Kidney epithelial cell (primary cell): Measurements from ENCODE around the gene NXPH2. TPM values are rescaled to one million over a fixed set of nuclear protein-coding genes. Genes with fewer than 3 reads are reported as not detected.

ENCODE experiments used
- DNase-seq: peaks from one replicate; pipeline ENCODE4 v3.0.0-alpha.2; 2010; ENCODE audit warnings: low read depth
- H3K27me3 ChIP-seq: 2 replicates; pipeline ENCODE4 v1.6.0; 2011; ENCODE audit warnings: low read length; ENCODE audit not compliant: control insufficient read depth, insufficient read depth
- H3K36me3 ChIP-seq: 2 replicates; pipeline ENCODE4 v1.5.1; 2011; ENCODE audit warnings: low read length; ENCODE audit not compliant: control insufficient read depth, insufficient read depth
- H3K4me3 ChIP-seq: 2 replicates; pipeline ENCODE4 v1.5.1; 2011; ENCODE audit warnings: low read depth, mild to moderate bottlenecking, control low read depth, low read length
- total RNA-seq: library from RNA; depleted of rRNA; stranded (reverse); fragments of >200 nt; gene quantifications from 2 replicates; pipeline ENCODE4 v1.2.3, GENCODE V29; 2015
- TF ChIP-seq, protein P1 (sequence below): IDR thresholded peaks from 2 replicates; pipeline ENCODE4 v1.5.1; 2011; ENCODE audit warnings: mild to moderate bottlenecking, moderate library complexity, low read length, control low read depth, inconsistent platforms; ENCODE audit not compliant: insufficient read depth, poor library complexity, severe bottlenecking

The NXPH2 gene
- not detected in 2 replicates for total RNA-seq

DNA sequence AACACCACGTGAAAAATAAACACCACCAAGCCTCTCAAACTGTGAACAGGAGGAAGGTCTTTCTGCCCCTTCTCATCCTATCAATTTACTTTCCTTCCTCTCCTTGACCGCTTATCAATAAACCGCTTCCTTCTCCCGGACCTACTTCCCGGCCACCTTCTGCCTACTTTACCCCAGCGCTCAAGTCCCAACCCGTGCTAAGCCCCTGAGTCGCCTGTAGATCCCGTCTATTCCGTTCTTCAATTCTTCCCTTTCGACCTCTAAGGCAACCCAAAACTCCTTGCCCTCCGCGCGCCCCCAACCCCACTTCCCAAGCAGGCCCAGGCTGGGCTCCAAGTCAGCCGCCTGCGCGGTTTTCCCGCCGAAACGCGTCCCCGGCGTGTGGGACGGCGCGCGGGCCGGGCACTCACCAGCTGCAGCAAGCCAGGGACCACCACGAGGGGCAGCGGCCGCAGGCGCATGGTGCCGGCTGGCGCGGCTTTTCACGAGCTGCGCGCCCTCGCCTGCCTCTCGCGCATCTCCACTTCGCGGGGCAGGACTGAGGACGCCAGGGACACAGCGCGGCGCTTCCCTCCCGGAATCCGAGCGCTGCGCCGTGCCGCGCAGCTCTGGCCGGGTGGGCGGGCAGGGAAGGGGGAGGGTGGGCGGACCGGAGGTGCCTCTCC lies at the start of gene NXPH2:
Gene NXPH2 (minus strand): TSS at position 610 of the 665 bp plus-strand sequence. CDS start 149 bp downstream, at position 461.
- no peak for DNase-seq
- H3K4me3 ChIP-seq: peak within 1 kb of the TSS; percentile 39
- TF ChIP-seq, protein P1, sequence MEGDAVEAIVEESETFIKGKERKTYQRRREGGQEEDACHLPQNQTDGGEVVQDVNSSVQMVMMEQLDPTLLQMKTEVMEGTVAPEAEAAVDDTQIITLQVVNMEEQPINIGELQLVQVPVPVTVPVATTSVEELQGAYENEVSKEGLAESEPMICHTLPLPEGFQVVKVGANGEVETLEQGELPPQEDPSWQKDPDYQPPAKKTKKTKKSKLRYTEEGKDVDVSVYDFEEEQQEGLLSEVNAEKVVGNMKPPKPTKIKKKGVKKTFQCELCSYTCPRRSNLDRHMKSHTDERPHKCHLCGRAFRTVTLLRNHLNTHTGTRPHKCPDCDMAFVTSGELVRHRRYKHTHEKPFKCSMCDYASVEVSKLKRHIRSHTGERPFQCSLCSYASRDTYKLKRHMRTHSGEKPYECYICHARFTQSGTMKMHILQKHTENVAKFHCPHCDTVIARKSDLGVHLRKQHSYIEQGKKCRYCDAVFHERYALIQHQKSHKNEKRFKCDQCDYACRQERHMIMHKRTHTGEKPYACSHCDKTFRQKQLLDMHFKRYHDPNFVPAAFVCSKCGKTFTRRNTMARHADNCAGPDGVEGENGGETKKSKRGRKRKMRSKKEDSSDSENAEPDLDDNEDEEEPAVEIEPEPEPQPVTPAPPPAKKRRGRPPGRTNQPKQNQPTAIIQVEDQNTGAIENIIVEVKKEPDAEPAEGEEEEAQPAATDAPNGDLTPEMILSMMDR: no peak
- H3K36me3 ChIP-seq: no peaks in the 10 kb centered on the region
- peaks cover 31% of the 10 kb centered on the region for H3K27me3 ChIP-seq

DNA sequence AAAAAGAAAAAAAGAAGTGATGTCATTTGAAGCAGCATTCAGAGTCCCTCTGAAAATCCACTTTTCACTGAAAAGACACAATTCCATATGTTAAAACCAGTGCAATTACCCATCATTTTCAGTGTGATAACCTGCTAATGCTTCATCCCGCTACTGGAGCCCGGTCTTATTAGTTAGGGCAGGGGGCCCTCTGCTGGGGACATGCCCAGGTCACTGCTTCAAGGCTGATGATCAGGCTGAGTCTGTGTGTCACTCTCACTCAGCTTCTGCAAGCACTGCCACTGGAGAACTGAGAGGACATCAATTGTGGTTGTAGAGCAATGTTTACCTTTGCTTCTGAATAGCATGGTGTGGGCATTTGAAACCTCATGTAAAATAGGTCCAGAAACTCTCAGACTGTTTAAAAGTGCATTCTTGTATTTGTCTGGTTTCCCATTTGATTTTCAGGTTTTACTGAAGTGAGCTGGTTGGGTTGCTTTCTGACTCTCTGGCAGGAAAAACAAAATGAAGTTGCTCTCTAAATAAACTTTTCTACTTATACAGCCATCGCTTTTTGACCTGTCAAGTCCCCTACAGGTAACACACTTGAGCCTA lies 49.2 kb upstream of the NXPH2 start:
- H3K36me3 ChIP-seq: no peaks in the 10 kb centered on the region
- H3K4me3 ChIP-seq: no peak overlapping the region
- no peak for DNase-seq
- H3K27me3 ChIP-seq: no peaks in the 10 kb centered on the region
- TF ChIP-seq, protein P1: peak; percentile 48

DNA sequence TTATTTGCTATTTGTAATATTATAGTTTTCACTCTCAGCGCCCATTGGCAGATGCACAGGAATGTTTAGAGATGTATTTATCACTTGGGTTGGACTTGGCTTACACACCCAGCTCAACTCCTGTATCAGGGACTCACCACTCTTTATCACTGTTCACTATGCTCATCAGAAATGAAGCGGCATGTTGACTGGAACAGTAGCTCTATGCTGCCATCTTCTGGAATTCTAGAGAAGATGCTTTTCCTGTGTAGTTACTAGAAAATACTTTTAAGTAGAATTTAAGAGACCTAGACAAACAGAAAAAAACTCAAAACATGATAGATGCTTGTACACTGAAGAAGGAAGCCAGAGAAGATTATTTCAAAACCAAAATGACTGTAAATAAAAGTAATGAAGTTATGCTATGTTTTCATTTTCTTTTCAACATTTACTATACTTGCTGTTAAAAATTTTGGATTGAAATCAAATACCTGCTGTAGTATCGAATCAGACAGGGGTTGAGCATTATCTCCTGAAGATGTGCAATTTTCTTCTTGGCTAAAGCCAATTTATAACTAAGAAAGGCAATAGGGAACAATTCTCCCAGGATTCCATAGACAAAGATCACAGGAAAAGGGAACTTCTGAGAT lies 47.4 kb upstream of the NXPH2 start:
- Histone ChIP-seq H3K36me3 (no peaks in the 10 kb centered on the region), H3K4me3 (no peak overlapping the region), H3K27me3 (no peaks in the 10 kb centered on the region)
- TF ChIP-seq, protein P1: peak; percentile 68
- DNase-seq: peak; percentile 21

DNA sequence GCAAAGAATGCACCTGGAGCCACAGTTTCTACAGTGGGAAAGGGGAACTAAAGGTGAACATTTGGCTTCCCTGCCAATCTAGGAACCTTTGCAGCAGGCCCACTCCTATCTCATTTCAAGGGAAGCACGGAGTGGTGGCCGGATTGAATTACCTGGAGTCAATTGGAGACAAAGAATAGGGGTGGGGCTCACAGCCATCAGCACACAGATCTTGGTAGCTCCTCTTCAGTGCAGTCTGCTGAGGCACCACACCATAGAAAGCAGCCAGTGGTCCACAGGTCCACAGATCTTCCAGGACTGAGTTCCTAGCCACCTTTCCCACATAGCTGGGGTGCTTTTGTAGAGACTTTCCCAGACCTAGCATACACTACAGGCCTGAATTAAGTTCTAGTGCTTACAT lies 43.5 kb upstream of the NXPH2 start:
- H3K36me3 ChIP-seq: no peaks in the 10 kb centered on the region
- no peak overlapping the region for H3K4me3 ChIP-seq
- DNase-seq: no peak
- TF ChIP-seq, protein P1: no peak
- no peaks in the 10 kb centered on the region for H3K27me3 ChIP-seq

DNA sequence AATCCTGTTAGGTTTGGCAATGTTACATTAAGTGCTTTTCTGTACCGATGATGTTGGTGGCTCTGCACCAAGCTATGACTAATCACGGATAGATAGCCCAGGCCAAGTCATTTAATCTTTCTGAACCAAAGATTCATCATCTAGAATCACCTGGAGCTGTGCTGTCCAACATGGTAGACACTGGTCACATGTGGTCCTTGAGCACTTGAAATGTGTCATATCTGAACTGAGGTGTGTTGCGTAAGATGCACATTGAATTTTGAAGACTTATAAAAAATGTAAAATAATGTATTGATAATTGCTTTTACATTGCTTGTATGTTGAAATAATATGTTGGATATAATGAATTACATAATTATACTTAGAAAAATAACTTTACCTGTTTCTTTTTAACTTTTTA lies 39.8 kb upstream of the NXPH2 start:
- Histone ChIP-seq H3K36me3 (no peaks in the 10 kb centered on the region), H3K27me3 (no peaks in the 10 kb centered on the region)

More for the DNA sequence above, 39.8 kb upstream of the NXPH2 start:
- H3K4me3 ChIP-seq: no peak overlapping the region
- DNase-seq: no peak
- TF ChIP-seq, protein P1: no peak
